Type B pancreatic cell (in vitro differentiated cells): ENCODE measurements around the gene FGF14. TPM values are rescaled to one million over a fixed set of nuclear protein-coding genes. Genes with fewer than 3 reads are reported as not detected.

ENCODE experiments used
- DNase-seq: peaks from one replicate; pipeline ENCODE4 v3.0.0; 2021; ENCODE audit warnings: mixed read lengths; ENCODE audit not compliant: unreplicated experiment; ENCODE audit errors: extremely low spot score
- H3K27ac Mint-ChIP-seq: 2 replicates; pipeline ENCODE4 v1.8.0; 2021; ENCODE audit warnings: mild to moderate bottlenecking, mixed read lengths
- H3K27me3 Mint-ChIP-seq: 2 replicates; pipeline ENCODE4 v1.8.0; 2021; ENCODE audit warnings: mixed read lengths
- H3K36me3 Mint-ChIP-seq: 2 replicates; pipeline ENCODE4 v1.8.0; 2021; ENCODE audit warnings: mixed read lengths
- H3K4me1 Mint-ChIP-seq: one replicate; pipeline ENCODE4 v1.8.0; 2021; ENCODE audit warnings: mixed read lengths; ENCODE audit not compliant: unreplicated experiment
- H3K4me3 Mint-ChIP-seq: 2 replicates; pipeline ENCODE4 v1.8.0; 2021; ENCODE audit warnings: mild to moderate bottlenecking, mixed read lengths
- H3K9me3 Mint-ChIP-seq: 2 replicates; pipeline ENCODE4 v1.8.0; 2021; ENCODE audit warnings: mixed read lengths
- total RNA-seq: library from RNA; stranded (reverse); gene quantifications from 2 replicates; pipeline ENCODE4 v1.2.1, GENCODE V29; 2021; ENCODE audit warnings: low replicate concordance
- TF ChIP-seq, protein P1 (sequence below): fragments of 200-600 bp; sonication (generic); conservative IDR thresholded peaks from 2 replicates; pipeline ENCODE4 v1.5.0; 2021; ENCODE audit warnings: antibody characterized with exemption, mild to moderate bottlenecking

FGF14 gene
- total RNA-seq, 1 donor from 2014 or later: 4.2 TPM

DNA sequence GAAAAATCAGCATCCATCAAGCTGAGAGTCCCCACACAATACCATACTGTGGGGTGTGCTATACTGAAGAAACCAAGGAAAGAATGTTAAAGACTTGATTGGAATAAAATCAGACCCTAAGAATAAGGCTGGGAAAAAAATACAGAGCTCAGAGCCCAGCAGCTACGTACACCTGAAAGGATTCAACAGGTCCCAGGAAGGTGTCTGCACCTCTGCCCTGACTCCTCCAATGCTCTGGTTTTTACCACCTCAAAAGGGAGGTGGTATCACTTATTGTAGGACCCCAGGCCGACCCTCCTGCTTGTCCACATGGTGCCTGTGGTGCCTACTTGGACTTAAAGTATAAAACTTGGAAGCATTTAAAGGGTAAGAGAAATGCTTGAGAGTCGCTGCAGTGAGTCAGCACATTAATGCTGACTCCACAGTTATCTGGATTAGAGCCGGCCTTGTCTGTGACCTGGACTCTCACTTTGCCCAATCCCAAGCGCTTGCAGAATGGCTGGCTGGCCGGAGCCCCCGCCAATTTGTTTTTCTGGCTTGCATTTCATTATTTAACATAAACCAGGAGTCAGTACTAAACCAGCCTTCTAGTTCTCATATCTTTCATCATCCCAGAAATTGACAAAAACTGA is 110.1 kb downstream of the FGF14 start:
- H3K9me3 Mint-ChIP-seq: no peaks in the 10 kb centered on the region
- H3K36me3 Mint-ChIP-seq: no peaks in the 10 kb centered on the region
- TF ChIP-seq, protein P1, sequence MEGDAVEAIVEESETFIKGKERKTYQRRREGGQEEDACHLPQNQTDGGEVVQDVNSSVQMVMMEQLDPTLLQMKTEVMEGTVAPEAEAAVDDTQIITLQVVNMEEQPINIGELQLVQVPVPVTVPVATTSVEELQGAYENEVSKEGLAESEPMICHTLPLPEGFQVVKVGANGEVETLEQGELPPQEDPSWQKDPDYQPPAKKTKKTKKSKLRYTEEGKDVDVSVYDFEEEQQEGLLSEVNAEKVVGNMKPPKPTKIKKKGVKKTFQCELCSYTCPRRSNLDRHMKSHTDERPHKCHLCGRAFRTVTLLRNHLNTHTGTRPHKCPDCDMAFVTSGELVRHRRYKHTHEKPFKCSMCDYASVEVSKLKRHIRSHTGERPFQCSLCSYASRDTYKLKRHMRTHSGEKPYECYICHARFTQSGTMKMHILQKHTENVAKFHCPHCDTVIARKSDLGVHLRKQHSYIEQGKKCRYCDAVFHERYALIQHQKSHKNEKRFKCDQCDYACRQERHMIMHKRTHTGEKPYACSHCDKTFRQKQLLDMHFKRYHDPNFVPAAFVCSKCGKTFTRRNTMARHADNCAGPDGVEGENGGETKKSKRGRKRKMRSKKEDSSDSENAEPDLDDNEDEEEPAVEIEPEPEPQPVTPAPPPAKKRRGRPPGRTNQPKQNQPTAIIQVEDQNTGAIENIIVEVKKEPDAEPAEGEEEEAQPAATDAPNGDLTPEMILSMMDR: no peak
- no peak for DNase-seq
- H3K27me3 Mint-ChIP-seq: no peaks in the 10 kb centered on the region
- H3K4me1 Mint-ChIP-seq: no peaks in the 10 kb centered on the region
- no peak overlapping the region for H3K4me3 Mint-ChIP-seq
- H3K27ac Mint-ChIP-seq: no peak overlapping the region

- peaks cover 3% of the 10 kb centered on the region for H3K27me3 Mint-ChIP-seq
- H3K9me3 Mint-ChIP-seq: no peaks in the 10 kb centered on the region
- no peaks in the 10 kb centered on the region for H3K4me1 Mint-ChIP-seq
- DNase-seq: no peak
- TF ChIP-seq, protein P1: no peak
- H3K27ac Mint-ChIP-seq: no peak overlapping the region
- H3K36me3 Mint-ChIP-seq: no peaks in the 10 kb centered on the region
- no peak overlapping the region for H3K4me3 Mint-ChIP-seq
Measured at GRCh38 chr13:102289606-102290005, 112.2 kb downstream of the FGF14 start.

DNA sequence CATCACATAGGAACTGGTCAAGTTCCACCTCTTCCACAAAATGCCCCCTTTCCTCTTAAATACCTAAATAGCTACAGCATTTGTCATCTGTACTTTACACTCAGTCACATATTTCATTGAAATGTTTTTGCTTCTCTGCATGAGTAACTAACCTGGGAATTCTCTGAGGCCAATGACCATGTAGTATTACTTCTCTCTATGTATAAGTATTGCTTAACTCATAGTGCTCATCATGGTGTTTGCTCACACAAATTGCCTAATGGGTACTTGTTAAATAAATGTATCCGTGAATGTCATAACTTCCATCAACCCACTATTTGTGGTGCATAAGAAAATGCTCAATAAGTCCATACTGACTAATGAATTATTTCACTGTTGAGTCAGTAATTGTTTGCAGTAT is 115.5 kb downstream of the FGF14 start:
- TF ChIP-seq, protein P1: no peak
- peaks cover 3% of the 10 kb centered on the region for H3K27me3 Mint-ChIP-seq
- DNase-seq: no peak
- no peaks in the 10 kb centered on the region for H3K9me3 Mint-ChIP-seq
- no peak overlapping the region for H3K4me3 Mint-ChIP-seq
- H3K4me1 Mint-ChIP-seq: no peaks in the 10 kb centered on the region
- no peaks in the 10 kb centered on the region for H3K36me3 Mint-ChIP-seq
- H3K27ac Mint-ChIP-seq: no peak overlapping the region

GRCh38 chr13:102280366-102280765 is 121.5 kb downstream of the FGF14 start:
- TF ChIP-seq, protein P1: no peak
- Mint-ChIP-seq H3K9me3 (no peaks in the 10 kb centered on the region), H3K27me3 (peaks cover 2% of the 10 kb centered on the region), H3K4me1 (no peaks in the 10 kb centered on the region), H3K36me3 (no peaks in the 10 kb centered on the region), H3K27ac (no peak overlapping the region), H3K4me3 (no peak overlapping the region)
- no peak for DNase-seq

- no peak for DNase-seq
- H3K4me1 Mint-ChIP-seq: no peaks in the 10 kb centered on the region
- H3K27me3 Mint-ChIP-seq: peaks cover 2% of the 10 kb centered on the region
- no peak overlapping the region for H3K4me3 Mint-ChIP-seq
- no peaks in the 10 kb centered on the region for H3K9me3 Mint-ChIP-seq
- no peaks in the 10 kb centered on the region for H3K36me3 Mint-ChIP-seq
- no peak overlapping the region for H3K27ac Mint-ChIP-seq
- TF ChIP-seq, protein P1: no peak
Measured at GRCh38 chr13:102277286-102277685, 124.6 kb downstream of the FGF14 start.
